HG02759 (cell line): ENCODE results near the gene ZNF33B.
"Not testable (repeated sequence)": the region's sequence is repeated elsewhere in the genome, so short reads cannot be mapped to it uniquely, and the experiment has no call there.

Experiments
- ATAC-seq: cut with Tn5 transposase; IDR thresholded peaks from one replicate; pipeline ENCODE4 v1.9.1; 2021; ENCODE audit warnings: mild to moderate bottlenecking, moderate library complexity; ENCODE audit not compliant: unreplicated experiment

ZNF33B gene

DNA sequence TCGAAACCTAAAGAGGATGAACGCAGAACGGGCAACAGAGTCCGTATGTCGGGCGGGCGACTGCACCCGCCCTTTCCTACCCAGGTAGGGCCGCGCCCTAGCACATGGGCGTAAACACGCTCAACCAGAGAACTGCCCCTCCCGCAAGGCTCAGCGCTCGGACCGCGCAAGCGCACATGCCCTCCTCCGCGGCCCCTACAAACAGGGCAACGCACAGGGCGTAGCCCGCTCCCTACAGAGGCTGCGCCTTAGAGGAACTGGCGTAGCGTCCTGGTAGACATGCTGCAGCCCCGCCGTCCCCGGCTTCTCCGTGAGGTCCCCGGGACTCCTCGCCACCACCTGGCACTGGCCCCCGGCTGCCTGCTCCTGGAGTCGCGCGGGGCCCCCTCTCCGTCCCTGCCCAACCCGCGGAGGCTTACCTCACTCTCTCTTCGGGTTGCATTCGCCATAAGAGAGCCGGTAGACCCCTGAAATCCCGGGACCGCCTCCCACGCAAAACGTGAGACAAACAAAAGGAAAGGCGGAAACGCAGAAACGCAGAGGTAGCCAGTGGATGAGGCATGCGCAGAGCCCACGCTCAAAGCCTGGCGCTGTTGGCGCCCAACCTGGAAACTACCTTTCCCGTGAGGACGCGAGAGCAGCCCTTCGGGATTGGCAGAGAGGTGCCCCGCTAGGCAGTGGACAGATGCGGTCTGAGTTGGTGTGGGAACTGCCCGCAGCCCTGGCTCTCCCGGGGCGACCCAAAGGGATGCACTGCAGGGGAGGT, at the start of gene ZNF33B:
Gene ZNF33B (minus strand): TSS at position 516 of the 766 bp plus-strand sequence. CDS start 1,642 bp downstream, outside the sequence.
- peak; percentile 91 for ATAC-seq

DNA sequence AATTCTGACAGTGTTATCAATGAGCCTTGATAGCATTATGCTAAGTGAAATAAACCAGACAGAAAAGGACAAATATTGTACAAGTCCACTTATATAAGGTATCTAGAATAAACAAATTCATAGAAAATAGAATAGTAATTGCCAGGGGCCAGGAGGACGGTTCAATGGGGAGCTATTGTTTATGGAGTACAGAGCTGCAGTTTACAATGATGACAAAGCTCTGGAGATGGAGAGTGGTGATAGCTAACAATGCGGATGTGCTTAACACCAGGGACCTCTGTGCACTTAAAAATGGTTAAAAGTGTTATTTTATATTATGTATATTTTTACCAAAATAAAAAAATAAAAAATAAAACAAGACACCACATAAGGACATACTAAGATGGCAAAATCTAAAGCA, 46.1 kb upstream of the ZNF33B start:
- ATAC-seq, result no peak

DNA sequence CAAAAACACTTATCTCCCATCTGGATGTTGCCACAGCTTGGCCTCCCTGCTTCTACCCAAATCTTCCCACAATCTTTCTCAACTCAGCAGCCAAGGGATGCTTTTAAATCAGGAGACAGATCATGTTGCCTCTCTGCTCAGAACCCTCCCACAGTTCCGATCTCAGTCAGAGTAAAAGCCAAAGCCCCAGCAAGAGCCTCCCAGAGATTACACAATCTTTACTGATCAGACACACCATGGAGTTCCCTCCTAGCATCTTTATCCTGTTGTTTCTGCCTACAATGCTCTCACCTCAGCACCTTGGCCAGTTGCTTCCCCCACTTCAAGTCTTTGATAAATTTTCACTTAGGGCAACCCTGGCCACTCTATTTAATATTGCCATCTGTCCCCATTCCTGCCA, 41.9 kb upstream of the ZNF33B start:
- no peak for ATAC-seq

DNA sequence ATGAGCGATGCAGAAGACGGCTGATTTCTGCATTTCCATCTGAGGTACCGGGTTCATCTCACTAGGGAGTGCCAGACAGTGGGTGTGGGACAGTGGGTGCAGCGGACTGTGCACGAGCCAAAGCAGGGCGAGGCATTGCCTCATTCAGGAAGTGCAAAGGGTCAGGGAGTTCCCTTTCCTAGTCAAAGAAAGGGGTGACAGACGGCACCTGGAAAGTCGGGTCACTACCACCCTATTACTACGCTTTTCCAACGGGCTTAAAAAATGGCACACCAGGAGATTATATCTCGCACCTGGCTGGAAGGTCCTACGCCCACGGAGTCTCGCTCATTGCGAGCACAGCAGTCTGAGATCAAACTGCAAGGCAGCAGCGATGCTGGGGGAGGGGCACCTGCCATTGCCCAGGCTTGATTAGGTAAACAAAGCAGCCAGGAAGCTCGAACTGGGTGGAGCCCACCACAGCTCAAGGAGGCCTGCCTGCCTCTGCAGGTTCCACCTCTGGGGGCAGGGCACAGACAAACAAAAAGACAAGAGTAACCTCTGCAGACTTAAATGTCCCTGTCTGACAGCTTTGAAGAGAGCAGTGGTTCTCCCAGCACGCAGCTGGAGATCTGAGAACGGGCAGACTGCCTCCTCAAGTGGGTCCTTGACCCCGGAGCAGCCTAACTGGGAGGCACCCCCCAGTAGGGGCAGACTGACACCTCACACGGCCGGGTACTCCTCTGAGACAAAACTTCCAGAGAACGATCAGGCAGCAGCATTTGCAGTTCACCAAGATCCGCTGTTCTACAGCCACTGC, 27.0 kb upstream of the ZNF33B start:
- not testable (repeated sequence) for ATAC-seq

DNA sequence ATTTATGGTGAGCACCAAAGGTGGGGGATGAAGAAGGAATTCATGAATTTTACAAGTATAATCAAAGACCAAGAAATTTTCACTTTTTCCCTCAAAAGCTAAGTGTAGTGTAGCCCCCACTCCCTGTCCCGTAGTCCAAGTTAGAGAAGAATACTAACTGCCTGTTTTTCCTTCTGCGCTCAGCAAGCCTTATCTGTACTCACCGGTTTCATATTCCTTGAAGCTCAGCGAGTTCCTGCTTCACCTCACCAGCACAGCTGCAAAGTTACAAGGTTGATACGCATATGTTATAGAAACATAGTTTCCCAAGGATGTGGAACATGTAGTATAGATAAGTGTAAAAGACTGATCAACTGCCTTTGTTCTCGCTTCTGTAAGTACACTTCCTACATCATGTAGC, 16.0 kb upstream of the ZNF33B start:
- ATAC-seq, result no peak

DNA sequence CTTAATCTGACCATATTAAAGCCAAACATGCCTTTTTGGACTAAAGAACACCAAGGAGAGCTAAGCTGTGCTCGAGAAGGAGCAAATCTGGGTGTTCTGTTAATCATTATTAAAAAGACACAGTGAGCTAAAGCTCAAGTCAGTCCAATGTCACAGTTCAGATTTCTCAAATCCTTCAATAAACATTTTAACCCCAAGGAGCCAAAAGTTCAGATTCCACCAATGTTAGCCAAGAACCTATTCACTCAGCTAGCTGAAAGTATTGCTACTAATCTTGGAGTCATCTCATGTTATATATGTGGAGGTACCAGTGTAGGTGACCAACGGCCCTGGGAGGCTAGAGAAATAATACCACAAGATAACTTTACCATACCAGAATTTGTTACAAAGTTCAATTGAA, 14.5 kb upstream of the ZNF33B start:
- no peak for ATAC-seq

DNA sequence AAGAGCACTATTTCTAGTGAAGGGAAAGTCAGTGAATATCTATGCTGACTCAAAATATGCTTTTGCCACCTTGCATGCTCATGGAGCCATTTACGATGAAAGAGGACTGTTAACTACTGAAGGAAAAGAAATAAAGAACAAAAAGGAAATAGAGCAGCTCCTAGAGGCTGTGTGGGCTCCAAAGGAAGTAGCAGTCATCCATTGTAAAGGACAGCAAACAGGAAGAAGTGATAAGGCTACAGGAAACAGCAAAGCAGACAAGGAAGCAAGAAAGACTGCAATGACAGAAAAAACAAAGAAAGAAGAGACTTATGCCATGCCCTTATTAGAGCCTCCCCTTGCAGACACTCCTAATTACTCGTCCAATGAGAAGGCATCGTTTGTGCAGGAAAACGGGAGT, 12.0 kb upstream of the ZNF33B start:
- no peak for ATAC-seq

DNA sequence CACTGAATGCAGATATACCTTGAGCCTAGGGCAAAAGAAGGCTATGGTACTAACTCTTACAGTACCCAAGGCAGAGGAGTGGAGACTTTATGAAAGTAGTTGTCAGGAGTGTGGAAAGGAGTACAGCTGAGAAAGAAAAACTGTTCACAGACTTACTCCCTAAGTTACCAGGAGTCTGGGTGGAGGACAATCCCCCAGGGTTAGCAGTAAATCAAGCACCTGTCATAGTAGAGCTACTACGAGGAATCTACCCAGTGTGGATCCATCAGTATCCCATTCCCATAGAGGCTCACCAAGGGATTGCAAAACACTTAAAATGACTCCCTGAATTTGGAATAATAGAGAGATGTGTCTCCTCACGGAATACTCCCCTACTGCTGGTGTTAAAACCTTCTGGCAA, 10.1 kb upstream of the ZNF33B start:
- no peak for ATAC-seq

DNA sequence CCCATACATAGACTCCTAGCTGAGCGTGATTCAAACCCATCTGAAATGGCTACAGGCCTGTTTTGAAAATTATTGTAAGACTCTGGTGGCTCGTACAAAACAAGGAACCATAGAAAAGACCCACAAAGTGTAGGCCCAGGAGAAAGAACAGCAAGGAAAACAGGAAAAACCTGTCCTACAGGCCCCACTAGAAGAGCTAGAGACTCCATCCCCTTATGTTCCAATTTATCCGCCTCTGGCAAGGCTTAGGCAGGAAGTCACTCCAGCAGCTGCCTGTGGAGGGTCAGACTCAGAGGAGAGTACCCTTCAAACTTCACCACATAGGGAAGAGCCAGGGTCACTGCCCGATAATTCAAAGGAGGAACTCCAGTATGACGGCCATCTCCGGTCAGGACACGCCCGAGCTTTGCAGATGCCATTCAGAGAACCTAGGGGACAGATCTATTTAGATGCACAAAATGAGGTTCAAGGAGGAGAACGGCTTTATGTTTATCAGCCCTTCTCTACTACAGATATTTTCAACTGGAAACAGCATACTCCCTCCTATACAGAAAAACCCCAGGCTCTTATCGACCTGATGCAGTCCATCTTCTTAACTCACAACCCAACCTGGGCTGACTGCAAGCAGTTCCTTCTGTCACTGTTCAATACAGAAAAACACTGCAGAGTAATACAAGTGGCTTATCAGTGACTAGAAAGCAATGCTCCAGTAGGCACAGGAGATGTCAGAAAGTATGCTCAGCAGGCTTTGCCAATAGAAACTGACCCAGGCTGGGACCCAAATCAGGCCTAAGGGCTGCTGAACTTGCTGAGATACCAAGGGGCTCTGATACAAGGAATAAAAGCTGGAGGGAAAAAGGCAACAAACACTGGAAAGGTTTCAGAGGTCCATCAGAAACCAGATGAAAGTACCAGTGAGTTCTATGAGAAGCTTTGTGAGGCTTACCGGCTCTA, 8.6 kb upstream of the ZNF33B start:
- ATAC-seq, result no peak

DNA sequence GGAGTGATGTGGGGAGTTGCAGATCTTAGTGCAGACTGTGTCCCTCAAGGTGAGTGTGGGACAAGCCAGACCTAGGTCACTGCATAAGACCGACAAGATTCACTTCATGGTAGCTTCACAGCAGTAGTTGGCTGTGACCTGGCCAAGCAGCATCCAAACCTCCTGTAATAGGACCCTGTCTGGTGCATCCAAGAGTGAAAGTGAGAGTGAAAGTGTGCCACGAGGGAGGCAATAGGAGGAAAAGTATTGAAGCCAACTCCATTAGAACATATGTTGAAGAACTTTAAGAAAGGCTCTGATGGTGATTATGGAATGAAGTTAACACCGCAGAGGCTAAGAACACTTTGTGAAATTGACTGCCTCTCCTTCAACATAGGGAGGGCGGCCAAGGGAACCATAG, 7.8 kb upstream of the ZNF33B start:
- no peak for ATAC-seq

DNA sequence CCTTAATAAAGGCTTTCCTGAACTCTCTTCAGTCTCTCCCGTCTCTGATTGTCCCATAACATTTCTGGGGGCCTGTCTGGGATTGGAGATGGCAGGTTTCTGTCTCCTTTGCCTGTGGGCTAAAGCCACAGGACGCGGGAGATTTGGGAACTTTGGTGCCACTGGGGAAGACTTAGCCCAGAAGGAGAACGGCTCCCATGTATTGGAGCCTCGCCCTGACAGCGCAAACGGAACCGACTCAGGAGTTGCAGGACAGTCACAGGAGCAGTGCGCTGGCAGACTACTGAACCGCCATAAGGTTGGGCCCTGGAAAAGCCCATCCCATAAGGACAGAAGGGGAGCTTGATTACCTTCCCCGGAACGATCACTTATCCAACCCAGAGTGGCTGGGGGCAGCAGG, 7.1 kb upstream of the ZNF33B start:
- ATAC-seq, result no peak

DNA sequence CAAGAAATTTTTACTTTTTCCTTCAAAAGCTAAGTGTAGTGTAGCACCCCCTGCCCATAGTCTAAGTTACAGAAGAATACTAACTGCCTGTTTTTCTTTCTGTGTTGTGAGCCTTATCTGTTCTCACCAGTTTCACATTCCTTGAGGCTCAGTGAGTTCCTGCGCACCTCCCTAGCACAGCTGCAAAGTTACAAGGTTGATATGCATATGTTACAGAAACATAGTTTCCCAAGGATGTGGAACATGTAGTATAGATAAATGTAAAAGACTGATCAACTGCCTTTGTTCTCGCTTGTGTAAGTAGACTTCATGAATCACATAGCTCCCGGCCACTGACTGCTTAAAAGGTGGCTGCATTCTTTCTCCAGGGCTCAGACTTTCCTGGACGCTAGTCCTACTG, 6.7 kb upstream of the ZNF33B start:
- ATAC-seq, result no peak

DNA sequence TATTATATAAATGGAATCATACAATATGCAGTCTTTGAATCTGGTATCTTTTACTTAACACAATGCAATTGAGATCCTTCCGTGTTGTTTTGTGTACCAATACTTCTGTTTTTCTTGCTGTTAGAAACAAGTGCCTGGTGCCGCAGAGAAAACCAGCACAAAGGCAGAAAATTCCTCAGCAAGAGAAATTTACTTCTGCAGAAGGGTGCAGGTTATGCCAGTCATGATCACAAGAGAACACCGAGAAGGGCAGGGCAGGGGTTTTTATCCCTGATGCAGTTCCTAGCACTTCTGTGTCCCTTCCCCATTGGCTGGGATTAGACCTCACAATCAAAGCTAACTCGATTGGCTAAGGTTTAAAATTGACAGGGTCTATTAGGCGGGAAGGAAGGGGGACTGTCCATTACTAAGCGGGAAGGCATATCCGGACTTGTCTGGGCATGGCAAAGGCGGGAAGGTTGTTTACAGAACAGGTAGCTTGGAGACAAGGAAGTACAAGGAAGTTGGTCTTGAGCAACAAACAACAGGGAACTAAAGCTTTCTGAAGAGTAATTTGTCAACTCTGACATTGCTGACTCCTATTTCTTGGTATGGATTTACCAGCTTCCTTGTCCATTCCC, 2.4 kb upstream of the ZNF33B start:
- no peak for ATAC-seq

DNA sequence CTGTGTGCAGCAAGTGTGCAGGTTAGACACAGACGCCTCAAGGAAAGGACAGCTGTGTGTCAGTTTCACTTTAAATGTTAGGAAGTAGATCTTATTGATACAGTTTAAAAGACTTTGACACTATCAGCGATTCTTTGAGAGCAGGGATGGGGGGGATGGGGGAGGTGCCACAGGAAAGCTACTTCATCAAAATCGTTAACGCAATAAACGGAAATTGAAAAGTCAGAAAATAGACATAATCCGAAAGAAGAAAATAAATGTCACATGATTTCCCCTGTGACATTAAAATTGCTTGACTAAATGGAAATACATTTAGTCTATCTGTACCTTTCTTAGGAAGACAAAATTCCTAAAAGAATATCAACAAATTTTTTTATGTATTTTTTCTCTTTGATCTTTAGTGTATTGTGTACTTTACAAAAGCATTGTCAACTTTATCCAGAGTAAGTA, 476 bp upstream of the ZNF33B start:
- no peak for ATAC-seq

DNA sequence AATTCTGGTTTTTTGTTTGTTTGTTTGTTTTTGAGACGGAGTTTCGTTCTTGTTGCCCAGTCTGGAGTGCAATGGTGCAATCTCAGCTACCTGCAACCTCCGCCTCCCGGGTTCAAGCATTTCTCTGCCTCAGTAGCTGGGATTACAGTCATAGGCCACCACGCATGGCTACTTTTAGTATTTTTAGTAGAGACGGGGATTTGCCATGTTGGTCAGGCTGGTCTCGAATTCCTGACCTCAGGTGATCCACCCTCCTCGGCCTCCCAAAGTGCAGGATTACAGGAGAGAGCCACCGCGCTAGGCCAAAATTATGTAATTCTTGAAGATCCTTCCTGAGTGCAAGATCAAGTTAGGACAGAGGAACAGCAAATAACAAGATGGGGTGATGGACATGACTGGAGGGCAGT, 719 bp downstream of the ZNF33B start:
- no peak for ATAC-seq

DNA sequence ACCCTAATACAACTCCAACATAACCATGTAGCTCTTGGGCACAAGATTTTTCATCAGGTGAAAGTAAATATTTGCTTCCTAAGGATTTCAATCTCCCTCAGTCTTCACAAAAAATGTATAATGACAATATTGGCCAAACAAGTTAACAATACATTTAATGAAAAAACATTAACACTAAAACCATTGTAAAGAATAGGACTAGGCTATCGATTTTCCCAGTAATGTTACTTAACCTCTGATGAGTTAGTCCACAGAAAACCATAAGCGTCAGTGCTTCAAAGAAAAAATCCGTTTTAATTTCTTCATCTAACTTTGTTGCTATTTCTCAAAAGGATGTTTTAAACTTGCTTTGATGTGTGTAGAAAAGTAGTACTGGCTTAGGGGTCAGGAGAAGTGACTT, 1.2 kb downstream of the ZNF33B start:
- ATAC-seq, result no peak

DNA sequence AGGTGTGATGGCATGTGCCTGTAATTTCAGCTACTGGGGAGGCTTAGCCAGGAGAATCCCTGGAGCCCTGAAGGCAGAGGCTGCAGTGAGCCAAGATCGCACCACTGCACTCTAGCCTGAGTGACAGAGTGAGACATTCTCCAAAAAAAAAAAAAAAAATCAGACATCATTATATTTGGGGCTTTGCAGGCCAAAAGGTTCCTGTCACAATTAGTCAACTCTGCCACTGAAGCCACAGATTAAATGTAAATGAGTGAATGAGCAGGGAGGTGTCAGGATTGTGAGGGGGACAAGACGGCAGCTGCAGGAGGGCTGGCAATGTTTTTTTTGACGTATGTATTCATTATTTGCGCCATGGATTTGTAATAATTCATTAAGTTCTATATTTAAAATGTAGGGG, 3.3 kb downstream of the ZNF33B start:
- no peak for ATAC-seq

DNA sequence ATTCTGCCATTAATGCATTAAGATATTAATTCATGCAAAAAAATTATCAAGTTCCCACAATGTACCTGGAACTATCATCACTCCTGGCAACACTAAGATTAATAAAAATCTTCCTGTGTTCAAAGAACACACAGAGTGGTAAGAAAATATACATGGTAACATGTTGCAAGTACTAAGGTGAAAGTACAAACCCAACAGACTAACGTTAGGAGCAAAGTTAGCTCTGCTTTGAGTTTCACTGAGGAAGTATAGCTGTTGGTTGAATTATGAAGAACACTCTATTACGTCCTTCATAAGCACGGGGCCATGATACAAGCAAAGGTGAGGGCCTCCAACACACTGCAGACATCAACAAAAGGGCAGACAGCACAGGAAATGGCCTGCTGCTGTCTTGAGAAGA, 5.8 kb downstream of the ZNF33B start:
- no peak for ATAC-seq

DNA sequence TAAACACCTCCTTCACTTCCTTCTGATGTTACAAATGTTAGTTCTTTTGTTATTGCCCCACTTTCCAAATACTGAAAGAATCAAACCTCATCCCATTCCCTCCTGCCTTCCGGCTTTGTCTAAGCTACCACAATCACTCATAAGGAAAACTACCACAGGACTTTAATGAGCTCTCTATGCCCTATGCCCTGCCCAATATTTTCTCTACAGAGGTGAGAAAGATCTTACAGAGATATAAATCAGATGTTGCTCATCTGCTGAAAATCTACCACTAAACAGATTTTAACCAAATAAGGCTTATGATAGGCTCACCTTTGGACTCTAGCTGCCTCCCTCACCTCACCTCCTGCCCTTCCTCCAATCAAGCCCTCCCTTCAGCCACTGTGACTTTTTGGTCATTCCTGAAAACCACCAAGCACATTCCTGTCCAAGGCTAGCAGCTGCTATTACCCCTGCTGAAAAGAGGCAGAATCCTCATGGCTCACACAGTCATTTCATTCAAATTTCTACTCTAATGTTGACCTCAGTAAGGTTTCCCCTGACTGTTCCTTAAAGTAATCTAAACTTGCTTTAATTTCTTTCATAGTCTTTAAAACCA, 7.7 kb downstream of the ZNF33B start:
- no peak for ATAC-seq

DNA sequence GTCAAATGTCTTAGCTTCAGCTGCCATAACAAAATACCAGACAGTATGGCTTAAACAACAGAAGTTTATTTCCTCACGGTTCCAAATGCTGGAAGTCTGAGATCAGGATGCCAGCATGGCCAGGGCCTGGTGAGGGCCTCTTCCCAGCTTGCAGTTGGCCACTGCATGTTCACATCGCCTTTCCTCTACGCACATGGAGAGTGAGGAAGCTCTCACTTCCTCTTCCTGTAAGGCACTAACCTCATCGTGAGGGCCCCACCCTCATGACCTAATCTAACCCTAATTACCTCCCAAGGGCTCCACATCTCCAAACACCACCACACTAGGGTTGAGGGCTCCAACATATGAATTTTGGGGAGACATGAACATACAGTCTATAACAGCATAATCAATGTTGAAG, 14.4 kb downstream of the ZNF33B start:
- ATAC-seq, result no peak
